HG02588 (cell line): Measurements from ENCODE around the gene NUDT14.

Experiments
- ATAC-seq: cut with Tn5 transposase; IDR thresholded peaks from one replicate; pipeline ENCODE4 v1.9.1; 2021; ENCODE audit warnings: mild to moderate bottlenecking, moderate library complexity; ENCODE audit not compliant: unreplicated experiment

The NUDT14 gene

DNA sequence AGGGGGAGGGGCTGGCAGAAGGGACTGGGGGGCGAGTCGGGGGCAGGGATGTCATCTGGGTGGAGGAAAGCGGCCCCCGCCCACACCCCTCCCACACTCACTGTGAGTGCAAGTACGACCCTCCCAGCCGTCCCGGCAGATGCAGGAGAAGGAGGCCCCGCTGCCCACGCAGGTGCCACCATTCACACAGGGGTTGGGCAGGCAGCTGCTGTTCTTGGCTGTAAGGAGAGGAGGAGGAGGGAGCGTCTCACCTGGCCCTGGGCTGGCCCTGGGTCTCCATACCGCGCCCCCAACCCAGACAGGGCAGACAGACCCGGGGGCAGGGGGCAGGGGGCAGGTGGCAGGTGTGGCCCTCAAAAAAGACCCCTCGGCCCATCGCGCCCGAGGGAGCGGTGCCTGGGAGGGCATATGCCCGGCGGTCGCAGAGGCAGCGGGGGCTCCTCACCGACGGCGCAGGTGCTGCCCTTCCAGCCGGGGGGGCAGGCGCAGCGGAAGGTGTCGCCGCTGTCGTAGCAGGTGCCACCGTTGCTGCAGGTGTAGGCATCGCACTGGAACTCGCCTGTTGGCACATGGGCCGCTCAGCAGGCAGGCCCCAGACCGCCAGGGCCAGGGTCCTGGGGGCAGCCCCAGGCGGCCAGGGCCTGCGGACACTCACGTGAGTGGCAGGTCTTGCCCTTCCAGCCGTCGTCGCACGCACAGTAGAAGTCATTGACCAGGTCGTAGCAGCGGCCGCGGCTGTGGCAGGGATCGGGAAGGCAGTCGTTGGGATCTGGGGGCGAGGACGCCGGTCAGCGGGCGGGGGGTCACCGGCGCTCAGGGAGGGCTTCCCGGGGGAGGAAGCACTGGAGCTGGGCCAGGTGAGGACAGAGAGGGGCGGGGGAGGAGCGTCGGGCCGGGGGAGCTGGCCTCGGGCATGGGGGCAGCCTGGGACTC, 33.2 kb downstream of the NUDT14 start:
- ATAC-seq: no peak

DNA sequence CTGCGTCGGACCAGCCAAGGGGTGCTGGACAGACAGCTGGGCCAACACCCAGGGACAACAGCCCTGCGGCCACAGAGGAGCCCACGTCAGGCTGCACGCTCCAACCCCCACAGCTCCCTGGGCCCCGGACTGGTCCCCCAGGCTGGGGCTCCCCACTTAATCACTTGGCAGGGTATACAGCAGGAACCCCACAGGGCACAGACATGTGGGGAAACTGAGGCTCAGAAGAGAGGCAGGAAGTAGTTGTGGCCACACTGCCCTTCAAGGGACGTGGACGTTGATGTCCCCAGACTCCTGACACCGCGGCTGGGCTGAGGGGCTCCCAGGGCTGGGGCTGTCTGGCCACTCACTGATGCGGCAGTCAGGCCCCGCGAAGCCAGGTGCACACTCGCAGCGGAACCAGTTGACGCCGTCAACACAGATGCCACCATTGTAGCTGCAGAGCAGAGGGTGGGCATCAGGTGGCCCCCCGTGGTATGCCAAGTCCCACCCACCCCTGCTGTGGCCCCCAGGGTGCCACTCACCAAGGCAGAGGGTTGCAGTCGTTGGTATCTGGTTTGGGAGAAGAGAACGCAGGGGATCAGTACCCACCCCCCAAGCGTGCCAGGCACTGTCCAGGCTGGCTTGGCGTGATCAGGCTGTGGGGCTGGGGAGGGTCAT, 34.0 kb downstream of the NUDT14 start:
- no peak for ATAC-seq

DNA sequence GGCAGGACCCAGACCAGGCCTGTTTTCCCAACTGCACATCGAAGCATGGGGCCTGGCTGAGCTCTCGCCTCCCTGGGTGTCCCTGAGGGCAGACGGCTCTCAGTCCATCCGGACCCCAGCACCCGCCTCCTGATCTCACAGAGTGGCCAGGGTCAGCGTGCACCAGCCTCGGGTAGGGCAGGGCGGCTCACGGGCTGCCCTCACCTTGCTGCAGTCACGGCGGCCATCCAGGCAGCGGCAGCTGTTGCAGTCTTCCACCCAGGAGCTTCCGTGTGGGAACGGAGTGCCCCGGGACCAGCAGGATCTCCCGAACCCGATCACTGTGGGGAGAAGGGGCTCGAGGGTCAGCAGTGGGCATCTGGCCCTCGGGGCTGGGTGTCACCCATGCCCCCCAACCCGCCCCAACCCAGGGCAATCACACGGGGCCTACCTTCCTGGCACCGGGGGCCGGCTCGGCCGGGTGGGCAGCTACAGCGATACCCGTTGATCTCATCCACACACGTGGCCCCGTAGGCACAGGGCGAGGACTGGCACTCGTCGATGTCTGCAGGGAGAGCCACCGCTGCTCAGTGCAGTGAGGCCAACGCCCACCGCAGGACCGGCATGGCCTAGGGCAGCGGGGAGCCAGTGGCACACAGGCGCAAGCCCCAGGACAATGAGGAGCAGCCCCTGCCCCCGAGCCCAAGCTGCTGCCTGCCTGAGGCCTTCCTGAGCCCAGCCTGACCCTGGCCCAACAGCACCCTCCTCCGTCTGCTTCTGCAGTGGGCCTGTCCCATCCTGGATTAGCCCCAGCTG, 34.7 kb downstream of the NUDT14 start:
- ATAC-seq: no peak

DNA sequence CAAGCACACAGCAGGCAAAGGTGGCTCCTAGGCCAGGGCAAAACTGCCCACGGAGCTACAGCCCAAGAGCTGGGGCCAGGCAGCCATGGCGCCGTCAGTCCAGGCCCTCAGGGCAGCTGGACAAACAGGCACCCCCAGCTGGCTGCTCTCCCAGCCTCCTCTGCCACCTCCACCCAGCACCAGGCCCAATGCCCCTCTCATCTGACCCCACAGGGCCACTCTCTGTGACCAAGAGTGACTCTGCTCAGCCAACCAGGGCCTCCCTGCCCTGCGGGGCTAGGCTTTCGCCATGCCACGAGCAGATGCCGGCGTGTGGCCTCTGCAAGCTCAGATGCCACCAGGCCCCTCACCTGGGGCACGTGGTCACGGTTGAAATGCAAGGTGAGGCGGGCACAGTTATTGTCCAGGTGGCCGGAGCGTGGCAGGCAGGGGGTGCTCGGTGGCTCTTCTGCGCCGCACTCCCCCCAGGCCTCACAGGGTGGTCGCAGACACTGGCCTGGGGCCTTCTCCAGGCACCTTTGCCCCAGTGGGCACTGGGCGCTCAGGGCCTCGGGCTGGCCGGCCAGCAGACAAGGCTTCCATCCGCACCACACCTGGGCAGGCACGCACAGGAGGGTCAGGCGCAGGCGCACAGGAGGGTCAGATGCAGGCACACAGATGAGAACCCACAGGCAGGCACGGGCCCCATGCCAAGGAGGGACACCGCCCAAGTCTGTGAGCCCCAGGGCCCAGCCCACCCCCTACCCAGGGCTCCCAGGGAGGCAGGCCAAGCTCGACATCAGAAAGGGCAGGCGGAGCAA, 35.5 kb downstream of the NUDT14 start:
- no peak for ATAC-seq

DNA sequence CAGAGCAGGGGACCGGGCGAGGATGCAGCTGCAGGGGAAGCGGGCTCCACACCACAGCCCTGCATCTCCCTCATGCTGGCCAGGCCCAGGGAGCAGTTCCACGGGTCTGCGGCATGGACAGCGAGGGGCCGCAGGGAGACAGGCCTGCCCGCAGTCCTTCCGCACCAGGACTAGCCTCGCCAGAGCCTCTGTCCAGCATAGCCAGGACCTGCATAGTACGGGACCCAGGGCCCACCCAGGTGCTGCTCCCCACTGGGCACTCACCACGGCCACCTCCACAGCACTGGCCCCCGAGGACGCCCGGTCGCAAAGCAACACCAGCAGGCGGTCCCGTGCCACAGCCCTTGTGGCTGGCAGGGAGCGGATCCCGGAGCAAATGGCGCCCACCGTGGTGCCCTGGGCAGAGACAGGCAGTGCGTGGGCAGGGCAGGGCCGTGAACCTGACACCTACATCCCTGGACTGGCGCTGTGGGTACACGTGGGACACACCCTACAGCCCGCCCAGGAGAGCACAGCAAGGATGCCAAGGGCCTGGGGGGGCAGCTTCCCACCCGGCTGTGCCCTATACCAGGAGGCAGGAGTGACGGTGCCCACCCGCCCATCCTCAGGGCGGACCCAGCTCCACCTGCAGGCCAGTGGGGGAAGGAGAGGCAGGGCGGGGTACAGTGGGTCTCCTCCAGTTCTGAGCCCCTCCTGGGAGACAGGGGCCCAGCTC, 36.3 kb downstream of the NUDT14 start:
- ATAC-seq: no peak

DNA sequence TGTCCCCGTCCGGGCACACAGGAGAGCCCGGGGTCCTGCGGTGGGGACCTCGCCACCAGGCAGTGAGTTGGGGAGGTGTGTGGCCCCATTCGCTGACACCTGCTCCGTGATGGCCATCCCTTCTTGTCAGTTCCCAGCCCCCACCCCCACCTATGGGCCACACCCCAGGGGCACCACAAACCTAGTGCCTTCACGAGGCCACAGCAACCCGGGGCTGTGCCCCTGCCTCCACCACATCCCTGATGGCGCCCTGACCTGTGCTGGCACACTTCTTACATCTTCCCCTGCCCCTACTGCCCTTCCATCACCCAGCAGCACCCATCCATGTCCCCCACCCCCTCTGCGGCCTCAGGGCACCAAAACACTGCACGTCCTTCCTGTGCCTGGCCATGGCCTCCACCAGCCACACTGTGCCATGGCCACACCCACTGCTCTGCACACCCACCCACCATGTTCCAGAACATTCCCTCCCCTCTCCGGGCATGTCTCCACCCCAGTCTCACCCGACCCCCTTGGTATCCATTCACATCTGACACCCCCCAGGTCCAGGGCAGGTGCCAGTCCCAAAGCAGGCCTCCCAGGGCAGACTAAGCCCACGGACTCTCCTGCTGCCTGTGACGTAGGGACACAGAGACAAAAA, 37.0 kb downstream of the NUDT14 start:
- no peak for ATAC-seq

DNA sequence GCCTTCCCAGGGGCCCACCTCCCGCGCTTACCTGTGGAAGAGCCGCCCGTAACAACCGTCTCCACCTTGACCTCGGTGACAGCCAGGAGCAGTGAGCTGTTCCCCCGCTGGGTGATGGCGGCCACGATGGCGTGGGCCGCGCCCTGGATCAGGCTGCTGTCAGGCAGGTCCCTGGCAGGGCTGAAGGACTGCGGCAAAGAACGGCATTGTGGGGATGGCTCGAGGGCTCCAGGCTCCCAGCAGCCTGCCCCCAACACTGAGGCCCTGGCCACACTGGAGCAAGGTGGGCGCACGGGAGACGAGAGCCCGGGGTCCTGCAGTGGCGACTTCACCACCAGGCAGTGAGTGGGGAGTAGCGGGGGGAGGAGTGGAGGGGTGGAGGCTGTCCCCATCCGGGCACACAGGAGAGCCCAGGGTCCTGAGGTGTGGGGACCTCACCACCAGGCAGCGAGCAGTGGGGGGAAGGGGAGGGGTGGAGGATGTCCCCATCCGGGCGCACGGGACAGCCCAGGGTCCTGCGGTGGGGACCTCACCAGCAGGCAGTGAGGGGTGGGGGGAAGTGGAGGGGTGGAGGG, 37.6 kb downstream of the NUDT14 start:
- ATAC-seq: no peak

DNA sequence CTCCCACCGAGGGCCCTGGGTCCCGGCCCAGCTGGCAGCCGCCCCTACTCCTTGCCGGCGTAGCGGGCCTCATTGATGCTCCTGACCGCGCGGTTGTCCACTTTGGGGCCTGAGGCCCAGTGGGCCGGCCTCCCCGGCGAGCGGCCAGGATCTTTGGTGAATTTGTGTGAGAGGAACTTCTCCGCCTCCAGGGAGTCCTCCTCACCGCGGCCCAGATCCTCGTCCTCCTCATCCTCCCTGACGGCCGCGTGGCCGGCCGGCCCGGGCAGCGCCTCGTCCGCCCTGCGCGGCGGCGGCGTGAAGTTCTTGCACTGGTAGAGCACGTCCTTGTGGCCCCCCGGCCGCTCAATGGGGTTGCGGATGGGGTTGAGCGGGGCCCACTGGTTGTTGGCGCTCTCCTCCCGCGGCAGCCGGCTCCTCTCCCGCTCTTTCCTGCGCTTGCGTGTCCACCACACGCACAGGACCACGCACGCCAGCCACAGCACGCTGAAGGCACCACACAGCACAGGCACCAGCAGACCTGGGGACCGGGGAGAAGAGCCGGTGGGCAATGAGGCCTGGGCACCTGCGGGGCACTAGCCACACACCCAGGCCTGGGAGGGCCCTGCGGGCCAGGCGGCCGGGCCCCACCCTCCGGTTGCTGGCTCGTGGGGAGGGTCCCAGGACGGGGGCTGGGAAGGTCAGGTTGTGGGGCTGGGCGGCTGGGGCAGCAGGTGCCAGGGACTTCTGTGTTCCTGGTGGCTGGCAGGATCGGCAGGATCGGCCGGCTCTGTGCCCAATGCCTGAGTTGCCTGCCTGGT, 38.3 kb downstream of the NUDT14 start:
- ATAC-seq: no peak

DNA sequence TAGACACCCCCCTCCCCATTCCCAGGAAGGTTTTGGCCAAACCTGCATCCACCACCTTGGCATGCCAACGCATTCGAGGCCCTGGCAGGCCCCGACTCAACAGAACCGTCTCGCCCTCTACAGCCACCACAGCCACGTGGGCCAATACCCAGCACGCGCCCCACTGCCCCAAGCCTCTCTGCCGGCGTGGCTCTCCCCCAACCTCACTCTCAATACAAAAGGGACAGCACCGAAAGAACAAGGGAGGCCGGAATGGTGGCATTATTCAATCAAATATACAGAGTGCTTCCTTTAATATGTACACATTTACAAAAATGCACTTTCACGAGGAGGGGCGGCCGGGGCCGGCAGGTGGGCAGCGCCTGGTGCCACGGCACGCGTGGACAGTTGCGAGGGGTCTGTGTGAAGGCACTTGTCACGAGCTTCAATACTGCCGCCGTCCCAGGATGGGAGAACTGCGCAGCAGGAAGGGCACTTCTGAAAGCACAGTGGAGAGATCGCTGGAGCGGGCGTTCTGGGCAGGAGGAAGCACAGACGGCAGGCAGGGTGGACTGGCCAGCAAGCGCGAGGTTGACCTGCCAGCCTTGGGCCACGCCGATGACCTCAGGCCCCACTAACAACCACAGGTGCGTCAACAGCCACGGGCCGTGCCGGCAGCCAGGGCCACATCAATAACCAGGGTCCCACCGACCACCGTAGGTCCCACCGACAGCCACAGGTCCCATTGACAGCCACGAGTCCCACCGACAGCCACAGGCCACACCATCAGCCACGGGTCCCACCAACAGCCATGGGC, 39.4 kb downstream of the NUDT14 start:
- no peak for ATAC-seq

DNA sequence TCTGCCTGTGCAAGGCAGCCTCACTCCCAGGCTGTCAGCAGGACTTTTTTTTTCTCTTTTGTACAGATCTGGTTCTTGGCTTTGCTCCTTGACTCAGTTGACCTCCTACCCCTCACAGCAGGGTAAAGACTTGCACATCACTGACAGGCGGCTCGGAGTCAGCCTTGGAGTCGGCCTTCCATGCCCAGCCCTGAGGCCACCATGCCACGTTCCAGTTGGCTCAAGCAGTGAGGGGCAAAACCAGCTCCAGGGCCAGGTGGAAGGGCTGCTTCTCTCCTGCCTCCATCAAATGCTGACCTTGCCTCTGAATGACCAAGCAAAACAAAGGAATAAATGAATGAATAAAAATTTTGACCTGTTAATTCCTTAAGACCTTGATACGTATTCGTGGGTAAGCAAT, 40.1 kb downstream of the NUDT14 start:
- ATAC-seq: no peak

DNA sequence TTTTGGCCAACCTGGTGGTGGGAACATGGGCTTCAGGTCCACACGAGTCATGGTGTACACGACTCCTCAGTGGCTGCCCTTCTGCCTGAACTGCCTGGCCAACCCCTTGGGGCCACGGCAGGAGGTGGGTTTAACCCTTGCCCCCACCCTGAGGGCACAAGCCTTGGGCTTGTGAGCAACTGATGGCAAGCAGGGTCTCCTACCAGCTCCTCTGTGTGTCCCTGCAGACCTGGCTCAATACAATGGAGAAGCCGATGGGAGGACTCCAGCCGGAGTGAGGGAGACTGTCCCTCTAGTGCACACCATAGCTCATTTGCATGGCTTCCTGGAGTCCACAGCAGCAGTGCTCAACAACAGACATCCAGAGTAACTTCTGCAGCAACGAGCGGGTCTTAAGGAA, 40.5 kb downstream of the NUDT14 start:
- no peak for ATAC-seq

DNA sequence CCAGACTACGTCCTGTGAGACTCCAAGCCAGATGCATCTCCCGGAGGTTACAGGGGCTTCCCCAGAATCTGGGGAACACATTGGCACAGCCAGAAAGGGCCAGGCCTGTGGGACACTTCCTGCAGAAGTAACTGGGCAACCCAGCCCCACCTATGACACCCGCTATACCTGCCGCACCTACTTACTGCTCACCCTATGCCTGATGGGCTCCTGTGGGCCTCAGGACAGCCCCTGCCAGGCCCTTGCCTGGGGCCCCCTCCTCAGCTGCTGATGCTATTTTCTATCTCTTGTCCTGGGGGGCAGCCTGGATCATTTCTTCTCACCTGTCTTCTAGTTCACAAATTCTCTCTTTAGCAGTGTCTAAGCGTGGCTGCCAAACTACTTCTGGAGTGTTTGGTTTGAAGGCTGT, 41.3 kb downstream of the NUDT14 start:
- no peak for ATAC-seq

DNA sequence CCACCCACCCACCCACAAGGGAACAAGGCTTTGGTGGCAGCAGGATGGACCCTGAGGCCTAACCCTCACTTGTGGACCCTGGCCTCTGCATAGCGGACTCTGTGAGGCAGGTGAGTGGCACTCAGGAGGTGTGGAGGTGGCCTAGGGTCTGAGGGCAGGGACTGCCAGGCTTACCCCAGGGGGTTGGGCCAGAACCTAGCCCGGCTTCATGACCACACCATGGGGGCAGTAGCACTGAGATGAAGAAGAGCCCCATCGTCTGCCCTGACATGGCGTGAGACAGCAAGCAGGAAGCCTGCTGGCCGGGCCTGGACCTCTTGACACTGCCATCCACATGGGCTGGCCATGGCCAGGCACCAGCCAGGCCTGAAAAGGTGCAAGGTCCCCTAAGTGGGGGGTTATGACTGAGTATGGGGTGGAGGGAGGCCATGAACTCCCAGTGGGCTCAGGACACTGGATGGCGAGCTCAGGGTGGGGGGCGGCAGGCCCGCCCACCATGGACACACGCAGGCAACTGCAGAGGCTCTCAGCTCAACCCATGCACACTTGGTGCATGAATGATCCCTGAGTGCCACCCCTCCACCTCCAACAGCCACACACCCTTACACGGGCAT, 41.8 kb downstream of the NUDT14 start:
- ATAC-seq: no peak

DNA sequence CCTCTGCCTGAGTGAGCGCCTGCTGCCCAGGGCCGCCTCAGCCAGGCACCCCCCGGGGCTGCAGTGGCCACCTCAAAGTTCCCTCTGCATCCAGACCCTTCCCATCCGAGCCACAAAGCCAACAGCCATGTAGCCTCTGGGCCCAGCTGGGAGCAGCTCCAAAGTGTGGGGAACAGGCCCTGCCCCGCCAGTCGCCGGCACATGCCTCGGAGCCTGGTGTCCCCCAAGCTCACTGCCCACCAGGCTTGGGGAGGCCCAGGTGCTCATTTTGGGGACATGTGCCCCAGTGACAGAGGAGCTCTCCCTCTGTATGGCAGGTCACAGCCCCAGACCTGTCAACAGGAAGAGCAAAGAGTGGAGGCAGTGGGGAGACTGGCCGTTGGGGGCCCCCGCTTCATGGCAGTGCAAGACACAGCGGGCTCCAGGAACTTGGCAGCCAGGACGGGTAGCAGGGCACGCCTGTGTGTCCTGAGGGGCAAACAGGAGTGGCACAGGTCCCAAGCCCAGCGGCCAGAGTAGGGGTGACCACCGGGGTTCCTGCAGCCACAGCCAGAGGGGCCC, 42.5 kb downstream of the NUDT14 start:
- no peak for ATAC-seq

DNA sequence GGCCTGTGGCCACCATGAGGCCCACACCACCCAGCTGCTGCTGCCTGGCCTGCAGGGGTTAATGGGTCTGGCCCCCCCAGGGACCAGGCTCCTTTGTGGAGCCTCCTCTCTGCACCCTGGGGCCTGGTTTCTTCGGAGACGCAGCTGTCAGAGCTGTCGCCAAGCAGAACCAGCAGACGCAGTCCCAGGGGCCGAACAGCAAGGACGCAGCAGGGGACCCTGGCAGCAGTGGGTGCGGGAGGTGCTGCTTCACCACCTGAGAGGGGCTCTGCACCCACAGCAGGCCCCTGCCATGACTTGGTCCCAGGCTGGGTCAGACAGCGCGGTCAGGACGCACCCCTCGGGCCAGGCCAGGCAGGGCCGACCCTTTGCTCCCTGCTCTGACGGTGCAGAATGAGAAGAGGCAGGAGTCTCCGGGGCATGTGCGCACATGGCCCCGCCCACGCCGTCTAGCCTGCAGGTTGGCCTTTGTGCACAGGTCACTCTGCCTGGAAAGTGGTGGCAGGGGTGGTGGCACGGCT, 43.0 kb downstream of the NUDT14 start:
- ATAC-seq: no peak

DNA sequence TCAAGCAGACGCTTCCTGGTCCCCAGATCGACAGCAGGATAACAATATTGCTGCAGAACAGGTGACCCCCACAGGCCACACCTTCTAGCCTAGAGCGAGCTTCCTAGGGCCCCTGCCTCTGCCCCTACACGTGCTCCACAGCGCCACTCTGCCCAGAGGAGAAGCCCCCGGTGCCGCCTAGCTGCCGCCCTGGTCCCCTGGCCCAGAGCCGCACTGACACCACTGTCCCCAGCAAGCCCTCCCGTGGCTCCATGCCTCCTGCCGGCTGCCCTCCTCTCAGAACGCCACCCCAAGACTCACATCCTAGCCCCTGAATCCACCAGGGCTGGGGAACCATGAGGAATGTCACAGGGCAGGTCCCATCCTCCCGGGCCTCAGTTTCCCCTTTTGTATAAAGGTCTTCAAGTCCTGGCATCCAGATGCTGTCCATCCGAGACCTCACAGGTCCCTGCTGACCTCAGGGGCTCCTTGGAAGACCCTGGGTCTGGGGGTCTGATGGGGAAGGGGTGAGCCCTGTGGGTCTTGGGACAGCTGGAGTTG, 43.6 kb downstream of the NUDT14 start:
- no peak for ATAC-seq
